ENCODE measurements around the gene PCYOX1L.

DNA sequence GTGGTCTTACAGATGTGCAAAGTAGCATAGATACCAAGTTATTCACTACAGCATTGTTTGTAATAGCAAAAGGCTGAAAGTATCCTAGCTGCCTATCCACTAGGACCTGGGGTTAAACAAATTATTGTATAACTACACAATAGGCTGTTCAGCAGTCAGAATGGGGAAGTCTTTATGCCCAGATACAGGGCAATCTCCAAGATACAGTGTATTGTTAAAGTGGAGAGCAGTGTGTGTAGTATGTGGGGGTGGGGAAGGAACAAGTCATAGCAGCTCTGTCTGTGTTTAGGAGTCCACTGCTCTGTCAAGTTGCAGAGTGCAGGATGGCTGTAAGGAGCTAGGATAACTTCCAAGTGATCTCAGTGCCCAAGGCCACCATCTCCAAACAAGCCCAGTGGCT is 5.5 kb downstream of the PCYOX1L start:
- no peak for TF ChIP-seq SIN3A (IDR thresholded peaks at IDR 0.05; ENCODE audit: borderline replicate concordance, insufficient read depth, low read length)
- TF ChIP-seq REST (IDR thresholded peaks at IDR 0.05; ENCODE audit: insufficient read depth in 1 of 2, low read depth in 2 of 2, low read length in 2 of 2), result no peak
- TF ChIP-seq TAF1 (IDR thresholded peaks at IDR 0.05; ENCODE audit: borderline replicate concordance, insufficient read depth, low read length), result no peak
- TF ChIP-seq POLR2AphosphoS5 (IDR thresholded peaks at IDR 0.05; ENCODE audit: low read depth, low read length), result no peak
- TF ChIP-seq FOXP2 (optimal IDR thresholded peaks at IDR 0.05; ENCODE audit: borderline replicate concordance, extremely low read depth, extremely low read length, insufficient read depth), result no peak

Measured in PFSK-1 (cell line).